GM18868 (cell line): ENCODE results near the gene S100A9.
"Not testable (repeated sequence)": the region's sequence is repeated elsewhere in the genome, so short reads cannot be mapped to it uniquely, and the experiment has no call there.

Source experiments
- ATAC-seq: cut with Tn5 transposase; IDR thresholded peaks from one replicate; pipeline ENCODE4 v1.9.1; 2021; ENCODE audit warnings: mild to moderate bottlenecking, moderate library complexity; ENCODE audit not compliant: unreplicated experiment

The S100A9 gene

DNA sequence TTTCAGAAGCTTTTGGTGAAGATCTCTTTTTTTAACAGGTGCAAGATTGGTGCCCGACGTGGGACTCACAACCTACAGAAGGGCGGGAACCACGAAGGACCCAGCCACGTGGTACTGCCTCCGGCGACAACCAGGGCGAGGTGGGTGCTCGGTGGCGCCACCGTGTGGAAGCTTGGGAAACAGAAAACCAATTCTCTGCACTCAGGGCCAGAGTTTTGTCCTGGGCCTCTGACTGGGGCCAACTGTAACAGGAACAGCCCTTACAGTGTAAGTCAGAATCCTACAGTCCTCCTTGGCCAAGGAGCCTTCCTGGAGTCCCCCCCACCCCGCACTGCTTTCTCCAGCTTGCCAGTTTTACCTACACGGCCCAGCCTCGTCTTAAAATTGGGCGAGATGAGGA, 47.1 kb downstream of the S100A9 start:
- ATAC-seq: no peak

DNA sequence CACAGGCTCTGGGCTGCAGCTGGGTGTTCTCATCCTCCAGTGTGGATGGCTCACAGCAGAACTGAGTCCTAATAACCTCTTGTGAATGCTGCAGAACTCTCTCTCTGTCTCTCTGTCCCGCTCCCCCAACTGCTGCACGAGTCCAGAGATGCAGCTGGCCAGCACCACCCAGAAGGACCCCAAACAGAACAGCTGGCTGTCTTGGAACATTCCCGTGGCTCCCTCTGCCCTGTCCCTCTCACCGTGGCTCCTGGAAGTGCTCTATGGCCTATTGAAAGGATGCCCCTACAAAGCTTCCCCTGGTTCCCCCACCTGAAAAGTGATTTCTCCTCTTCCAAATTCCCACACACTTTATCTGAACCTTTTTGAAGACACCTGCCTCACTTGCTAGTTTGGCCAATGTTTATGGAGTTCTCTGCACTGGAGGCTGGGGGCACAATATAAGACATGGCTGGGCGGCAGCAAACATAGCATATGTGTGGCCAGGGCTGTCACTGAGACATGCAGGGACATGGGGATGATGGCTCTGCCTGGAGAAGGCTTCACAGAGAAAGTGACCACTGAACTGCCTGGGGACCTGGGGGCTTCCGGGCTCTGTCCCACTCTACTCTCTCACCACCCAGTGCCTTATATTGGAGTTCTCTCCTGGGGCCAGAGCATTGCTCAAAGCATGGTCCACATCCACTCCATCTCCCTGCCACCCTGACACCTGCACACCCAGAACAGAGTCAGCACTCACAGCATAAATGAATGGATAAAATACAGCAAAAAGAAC, 48.4 kb downstream of the S100A9 start:
- ATAC-seq: not testable (repeated sequence)

DNA sequence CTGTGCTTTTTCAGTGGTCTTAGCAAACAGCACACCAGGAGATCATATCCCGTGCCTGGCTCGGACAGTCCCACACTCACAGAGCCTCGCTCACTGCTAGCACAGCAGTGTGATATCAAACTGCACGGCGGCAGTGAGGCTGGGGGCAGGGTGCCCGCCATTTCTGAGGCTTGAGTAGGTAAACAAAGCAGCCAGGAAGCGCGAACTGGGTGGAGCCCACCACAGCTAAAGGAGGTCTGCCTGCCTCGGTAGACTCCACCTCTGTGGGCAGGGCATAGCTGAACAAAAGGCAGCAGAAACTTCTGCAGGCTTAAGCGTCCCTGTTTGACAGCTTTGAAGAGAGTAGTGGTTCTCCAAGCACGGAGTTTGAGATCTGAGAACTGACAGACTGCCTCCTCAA, 49.6 kb downstream of the S100A9 start:
- ATAC-seq: not testable (repeated sequence)
